MV-4-11 (cell line): ENCODE measurements around the gene TMEM11.
"Not testable (repeated sequence)": the region's sequence is repeated elsewhere in the genome, so short reads cannot be mapped to it uniquely, and the experiment has no call there.

Experiments used
- DNase-seq: peaks from one replicate; lab custom pipeline; 2025; lab: John Stamatoyannopoulos, UW

The TMEM11 gene

GRCh38 chr17:21211825-21212479 is 2.0 kb downstream of the TMEM11 start:
- DNase-seq, result no peak

- peak; percentile 88 for DNase-seq
Measured at GRCh38 chr17:21210411-21211076, 3.4 kb downstream of the TMEM11 start.

GRCh38 chr17:21209511-21210175 is 4.3 kb downstream of the TMEM11 start:
- DNase-seq, result no peak

GRCh38 chr17:21208352-21208751 is 5.6 kb downstream of the TMEM11 start:
- no peak for DNase-seq

DNA sequence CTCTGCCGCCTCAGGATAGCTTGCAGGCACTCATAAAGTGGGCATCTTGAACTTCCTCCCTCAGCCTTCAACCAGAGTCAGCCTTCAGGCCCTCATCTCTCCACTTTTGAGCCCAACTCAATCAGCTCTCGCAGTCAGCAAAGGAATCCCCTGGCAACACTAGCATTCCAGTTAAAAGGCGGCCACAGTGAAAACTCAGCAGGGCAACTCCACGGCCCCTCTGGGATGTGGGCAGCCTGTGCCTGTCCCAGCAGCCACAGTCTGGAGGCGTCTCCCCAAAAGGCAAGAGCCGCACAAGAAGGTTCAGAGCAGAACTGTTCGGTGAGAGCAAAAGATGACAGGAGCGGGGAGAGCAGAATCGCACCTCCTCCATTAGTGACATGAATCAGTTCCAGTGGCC is 9.0 kb downstream of the TMEM11 start:
- no peak for DNase-seq

DNA sequence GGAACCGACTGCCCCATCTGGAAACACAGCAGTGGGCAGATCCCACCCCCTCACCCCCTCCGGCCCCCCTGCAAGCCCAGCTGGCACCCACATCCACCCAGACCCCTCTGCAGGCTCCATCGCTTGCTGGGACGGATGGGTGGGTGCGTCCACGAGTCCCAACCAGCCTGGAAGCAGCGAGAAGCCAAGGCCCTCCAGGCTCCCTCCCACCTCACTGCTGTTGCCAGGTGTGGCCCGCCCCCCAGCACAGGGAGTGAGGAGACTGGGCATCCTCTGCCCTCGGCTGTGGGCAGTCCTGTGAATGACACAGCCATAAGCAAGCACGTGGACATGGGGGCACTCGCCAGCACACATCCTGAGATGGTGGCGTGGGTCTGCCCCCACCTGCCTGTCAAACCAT is 11.4 kb downstream of the TMEM11 start:
- DNase-seq, result no peak

DNA sequence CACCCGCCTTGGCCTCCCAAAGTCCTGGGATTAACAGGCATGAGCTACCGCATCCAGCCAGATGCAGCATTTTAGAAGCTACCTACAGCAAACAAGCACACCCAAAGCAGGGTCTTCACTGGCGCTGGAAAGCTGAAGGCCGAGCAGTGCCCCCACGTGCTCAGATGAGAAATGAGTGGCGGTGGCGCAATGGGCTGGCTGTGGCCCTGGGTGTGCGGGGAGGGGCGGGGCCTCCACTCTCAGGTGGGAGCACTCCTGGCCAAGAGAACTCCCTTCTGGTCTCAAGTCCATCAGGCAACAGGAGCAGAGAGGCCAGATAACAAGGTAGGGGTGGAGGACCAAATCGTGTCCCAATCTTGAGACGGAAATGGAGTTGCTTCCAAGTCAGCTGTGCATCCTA is 12.1 kb downstream of the TMEM11 start:
- no peak for DNase-seq

GRCh38 chr17:21201298-21201595 is 12.7 kb downstream of the TMEM11 start:
- DNase-seq, result no peak

DNA sequence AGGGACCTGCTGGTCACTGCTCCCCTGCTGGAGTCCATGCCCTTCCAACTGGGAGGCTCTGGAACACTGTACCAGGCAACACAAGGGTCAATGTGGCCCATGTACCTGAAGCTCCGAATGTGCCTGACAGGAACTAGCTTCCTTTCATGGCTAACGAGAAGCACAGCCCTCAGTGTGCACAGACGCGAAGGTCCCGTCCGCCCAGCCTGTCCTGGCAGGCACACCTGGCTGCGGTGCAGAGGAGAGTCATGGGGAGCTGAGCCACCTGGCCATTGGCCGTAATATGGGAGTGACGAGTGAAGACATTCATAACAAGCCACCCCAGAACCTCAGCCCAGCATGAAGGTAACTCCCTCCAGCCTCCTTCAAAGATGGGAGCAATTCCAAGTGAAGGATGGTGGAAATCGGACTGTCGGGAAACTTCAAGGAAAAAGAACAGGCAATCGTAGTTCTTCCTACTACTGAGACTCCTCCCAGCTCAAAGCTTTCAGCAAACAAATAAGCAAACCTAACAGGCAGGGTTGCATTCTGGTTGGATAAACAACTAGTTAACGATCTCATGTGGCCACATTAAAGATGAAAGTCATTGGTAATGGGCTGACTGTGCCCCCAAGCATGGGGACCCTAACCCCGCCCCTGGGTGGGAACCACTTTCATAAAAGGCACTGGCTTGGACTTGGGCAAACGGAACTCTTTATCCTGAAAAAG is 13.2 kb downstream of the TMEM11 start:
- no peak for DNase-seq

- DNase-seq, result no peak
Measured at GRCh38 chr17:21199856-21200255, 14.1 kb downstream of the TMEM11 start.

GRCh38 chr17:21199311-21199710 is 14.7 kb downstream of the TMEM11 start:
- DNase-seq, result peak; percentile 93

DNA sequence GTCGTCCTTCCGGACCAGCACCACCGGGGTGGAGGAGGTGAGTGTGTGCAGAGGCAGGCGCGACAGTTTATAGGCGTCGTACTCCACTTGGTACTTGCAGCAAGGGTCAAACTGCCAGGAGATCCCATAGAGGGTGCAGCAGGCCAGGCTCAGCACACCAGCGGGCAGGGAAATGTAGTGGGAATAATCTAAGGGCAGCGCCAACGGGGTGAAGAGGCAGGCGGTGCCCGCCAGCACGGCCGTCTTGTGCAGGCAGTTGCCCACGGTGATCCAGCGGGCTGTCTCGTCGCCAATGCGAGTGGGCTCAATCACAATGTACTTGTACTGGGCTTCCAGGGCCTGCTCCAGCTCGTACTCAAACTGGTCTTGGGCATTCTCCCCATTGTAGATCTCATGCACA is 15.6 kb downstream of the TMEM11 start:
- no peak for DNase-seq

GRCh38 chr17:21196126-21196525 is 17.8 kb downstream of the TMEM11 start:
- no peak for DNase-seq

- DNase-seq, result no peak
Measured at GRCh38 chr17:21194703-21195102, 19.3 kb downstream of the TMEM11 start.

- no peak for DNase-seq
Measured at GRCh38 chr17:21194226-21194625, 19.7 kb downstream of the TMEM11 start.

DNA sequence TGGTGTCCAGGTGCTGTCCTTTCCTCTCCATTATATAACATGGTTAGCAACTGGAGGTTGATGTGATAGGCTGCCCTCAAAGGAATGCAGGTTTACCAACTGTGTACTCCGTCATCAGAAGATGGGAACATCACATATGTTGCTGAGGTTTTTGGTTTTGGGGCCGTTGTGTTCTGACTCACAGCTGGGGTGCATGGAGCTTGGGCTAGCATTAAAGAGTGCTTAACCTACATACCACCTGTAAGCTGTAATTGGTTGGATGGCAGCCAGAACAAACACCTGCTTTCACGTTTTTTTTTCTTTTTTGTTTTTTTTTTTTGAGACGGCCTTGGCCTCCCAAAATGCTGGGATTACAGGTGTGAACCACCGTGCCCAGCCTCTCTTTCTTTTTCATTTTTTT is 20.9 kb downstream of the TMEM11 start:
- DNase-seq, result no peak

DNA sequence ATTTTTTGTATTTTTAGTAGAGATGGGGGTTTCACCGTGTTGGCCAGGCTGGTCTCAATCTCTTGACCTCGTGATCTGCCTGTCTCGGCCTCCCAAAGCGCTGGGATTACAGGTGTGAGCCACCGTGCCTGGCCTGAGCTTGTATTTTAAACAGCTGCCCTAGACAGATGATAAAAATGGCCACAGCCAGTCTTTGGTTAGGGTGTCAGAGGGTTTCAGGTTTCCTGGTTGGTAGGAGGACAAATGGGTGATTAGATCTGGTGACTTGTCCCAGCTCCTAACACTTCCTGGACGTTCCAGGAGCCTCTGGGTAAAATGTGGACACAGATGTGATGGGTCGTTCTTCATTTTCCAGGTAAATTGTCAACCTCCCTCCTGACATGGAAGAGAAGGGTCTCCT is 21.5 kb downstream of the TMEM11 start:
- not testable (repeated sequence) for DNase-seq

DNA sequence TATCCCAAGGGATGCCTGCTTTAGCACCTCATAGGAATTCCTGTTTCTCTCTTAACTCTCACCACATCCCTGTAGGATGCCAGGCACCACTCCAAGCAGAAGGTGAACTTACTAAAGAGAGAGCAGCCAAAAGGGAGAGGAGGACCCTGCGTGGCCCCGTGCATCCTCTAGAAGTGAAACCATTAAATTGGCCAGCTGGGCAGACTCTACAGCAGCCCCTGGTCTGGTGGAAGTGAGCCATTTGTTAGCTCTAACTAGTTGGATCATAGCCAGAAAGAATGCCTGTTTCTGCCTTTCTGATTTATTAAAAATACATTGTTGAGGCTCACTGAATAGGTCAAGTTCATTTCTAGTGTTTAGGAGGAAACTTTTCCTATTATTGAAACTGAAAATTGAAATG is 22.3 kb downstream of the TMEM11 start:
- peak; percentile 50 for DNase-seq

DNA sequence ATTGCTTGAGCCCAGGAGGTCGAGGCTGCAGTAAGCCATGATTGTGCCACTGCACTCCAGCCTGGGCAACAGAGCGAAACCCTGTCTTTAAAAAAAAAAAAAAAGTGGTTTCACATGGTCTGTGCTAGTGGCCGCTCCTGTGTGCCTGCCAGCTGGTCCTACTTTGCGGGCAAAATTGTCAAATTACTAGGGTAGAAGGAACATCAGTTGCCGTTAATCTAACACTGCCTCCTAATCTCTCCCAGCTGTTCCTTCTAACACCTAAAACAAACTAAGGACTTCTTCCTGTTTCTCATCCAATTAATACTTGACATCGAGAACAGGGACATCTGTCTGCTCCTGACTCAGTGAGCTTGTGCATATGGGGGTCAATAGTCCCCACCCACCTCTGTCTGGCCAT is 23.9 kb downstream of the TMEM11 start:
- no peak for DNase-seq

DNA sequence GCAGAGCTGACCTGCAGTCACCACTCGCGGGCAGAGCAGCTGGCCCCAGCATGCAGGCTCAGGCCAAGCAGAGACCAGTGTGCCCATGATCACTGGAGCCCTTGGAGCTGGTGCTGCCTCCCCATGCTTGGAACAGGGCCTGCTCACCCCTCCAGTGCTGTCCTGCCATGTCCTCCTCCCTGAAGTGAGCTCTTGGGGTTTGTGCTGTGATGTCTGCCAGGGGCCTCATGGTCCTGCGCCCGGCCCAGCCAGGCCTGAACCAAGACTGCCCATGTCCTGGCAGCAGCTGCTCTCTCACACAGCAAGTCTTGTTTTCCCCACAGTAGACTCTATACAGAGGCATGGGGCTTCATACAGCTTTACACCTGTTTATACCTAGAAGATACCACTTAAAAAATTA is 24.6 kb downstream of the TMEM11 start:
- DNase-seq, result no peak

DNA sequence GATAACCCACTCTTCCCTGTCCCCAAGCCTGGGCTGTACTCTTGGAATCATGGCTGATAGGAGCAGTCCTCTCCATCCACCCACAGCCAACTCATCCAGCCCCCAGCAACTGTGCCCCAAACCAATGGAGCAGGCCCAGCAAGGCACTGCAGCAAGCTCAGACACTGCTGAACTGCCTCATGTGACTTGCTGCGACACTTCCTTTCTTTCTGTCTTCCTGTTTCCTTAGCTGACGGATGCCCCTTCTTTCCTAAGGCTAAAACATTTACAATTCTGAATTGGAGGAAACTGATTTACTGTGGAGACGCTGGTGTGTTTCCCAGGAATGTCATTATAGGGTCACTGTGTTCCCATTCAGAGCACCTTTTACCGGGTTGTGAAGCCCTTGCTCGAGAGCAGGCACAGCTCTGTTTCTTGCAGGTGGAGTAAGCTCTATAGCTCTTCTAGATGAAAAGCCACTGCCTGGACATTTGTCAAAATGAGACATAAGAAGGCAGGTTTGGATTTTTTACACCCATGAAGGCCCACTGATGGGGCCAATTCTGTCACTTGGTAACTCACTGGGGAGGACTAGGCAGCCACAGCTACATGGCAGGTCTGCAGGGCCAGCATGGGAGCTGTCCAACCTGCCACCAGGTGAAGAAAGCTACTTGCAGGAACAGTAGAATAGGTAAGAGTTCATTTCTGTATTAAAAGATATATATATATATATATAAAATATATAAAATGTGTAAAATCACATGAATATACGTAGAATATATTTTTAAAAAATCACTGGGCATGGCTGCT is 27.4 kb downstream of the TMEM11 start:
- no peak for DNase-seq

GRCh38 chr17:21185061-21185460 is 28.9 kb downstream of the TMEM11 start:
- no peak for DNase-seq
